Renal pelvis (tissue), 4 donors: ENCODE results near the gene MGAT5B. TPM values are rescaled to one million over a fixed set of nuclear protein-coding genes. Genes with fewer than 3 reads are reported as not detected.
"Not testable (repeated sequence)": the region's sequence is repeated elsewhere in the genome, so short reads cannot be mapped to it uniquely, and the experiment has no call there.

Experiments
- DNase-seq: peaks from one replicate; pipeline ENCODE4 v3.0.0-alpha.2; 2013
- polyA plus RNA-seq, 3 donors: library from polyadenylated mRNA; unstranded; fragments of 120-200 nt; gene quantifications; one replicate each; pipeline ENCODE4 v1.2.1, GENCODE V29; 2013; ENCODE audit not compliant: insufficient read length in 3 of 3

The MGAT5B gene
- polyA plus RNA-seq, 3 donors, result 2.1 to 2.8 (median 2.7) TPM

DNA sequence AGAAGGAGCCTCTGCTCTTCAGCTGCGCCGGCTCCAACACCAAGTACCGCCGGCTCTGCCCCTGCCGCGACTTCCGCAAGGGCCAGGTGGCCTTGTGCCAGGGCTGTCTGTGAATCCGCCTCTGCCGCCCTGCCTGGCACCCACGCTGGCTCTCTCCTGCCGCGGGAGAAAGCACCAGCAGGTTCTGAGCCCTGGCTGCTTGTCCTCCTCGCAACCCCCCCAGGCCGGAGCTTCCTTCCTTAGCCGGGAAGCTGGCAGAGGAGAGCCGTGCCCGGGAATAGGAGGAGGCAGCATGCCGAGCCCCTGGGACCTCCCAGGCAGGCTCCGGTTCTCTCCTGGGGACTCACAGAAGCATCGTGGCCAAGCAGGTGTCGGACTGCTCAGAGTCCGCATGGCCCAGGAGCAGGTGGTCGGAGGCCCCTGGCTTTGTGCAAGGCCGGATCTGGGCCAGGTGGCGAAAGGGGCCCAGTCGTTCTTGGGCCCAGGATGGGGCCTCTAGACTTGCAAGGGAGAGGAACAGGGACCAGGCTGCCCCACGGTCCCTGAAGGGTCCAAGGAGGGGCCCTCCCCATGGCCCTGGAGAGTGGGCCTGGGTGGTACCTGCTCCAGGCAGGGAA is 80.6 kb downstream of the MGAT5B start:
- DNase-seq, result no peak

DNA sequence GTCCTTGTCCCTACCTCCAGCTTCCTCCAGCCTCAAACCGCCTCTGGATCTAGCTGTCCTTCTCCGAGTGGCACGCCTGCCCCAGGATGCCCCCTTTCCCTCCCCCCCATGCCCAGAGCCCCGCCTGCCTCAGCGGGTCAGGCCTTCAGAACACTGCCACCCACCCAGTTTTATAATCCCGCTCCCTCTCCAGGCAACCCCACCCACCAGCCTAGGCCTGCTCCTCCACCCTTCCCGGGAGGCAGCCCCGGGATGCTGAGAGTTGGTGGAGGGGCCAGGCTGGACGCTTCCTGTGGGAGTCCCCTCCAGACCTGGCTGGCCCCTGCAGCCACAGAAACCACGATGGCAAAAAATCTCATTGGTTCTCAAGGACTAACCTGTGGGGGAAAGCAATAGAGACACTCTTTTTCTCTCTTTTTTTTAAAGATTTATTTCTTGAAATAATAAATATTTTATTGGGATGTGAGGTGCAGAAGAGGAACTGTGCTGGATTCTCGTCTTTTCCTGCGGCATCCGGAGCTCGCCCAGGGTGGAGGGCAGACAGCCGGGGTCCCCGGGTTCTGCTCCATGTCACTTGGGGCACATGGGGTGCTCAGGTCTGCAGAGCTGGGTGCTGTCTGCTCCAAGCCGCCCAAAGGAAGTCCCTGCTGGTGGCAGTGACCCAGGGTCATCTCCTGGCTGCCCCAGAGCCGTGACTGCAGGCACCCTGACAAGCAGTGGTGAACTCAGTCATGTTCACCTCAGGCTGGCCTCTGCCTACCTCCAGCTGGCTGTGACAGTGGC is 81.9 kb downstream of the MGAT5B start:
- DNase-seq, result no peak

DNA sequence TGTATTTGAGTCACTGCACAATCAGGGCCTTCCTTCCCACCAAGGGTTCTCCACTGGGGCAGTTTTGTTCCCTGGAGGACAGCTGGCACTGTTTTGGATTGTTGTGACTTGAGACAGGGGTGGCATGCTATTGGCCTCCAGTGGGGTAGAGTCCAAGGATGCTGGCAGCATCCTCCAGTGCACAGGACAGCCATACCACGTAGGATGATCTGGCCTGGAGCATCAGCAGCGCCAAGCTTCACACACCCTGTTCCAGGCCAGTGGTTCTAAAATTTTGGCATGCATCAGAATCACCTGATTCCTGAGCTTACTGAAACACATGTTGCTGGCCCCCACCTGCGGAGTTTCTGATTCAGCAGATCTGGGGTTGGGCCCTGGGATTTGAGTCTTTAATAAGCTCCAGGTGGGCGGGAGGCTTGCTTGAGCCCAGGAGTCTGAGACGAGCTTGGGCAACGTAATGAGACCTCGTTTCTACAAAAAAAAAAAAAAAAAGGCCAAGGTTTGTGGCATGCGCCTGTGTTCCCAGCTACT is 83.2 kb downstream of the MGAT5B start:
- no peak for DNase-seq

DNA sequence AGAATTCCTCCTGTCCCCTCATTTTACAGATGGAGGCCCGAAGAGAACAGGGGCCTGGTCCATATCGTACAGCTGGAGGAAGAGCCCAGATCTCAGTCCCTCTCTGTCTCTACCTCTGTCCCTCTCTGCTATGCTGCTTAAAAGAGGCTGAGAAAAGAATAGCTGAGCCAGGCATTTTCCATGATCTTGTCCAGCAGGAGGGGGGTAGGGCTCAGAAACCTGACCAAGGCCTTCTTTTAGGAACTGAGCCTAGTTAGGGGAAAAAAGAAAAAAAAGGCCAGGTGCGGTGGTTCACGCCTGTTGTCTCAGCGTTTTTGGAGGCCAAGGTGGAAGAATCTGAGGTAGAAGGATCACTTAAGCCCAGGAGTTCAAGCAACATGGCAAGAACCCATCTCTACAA is 84.2 kb downstream of the MGAT5B start:
- no peak for DNase-seq

DNA sequence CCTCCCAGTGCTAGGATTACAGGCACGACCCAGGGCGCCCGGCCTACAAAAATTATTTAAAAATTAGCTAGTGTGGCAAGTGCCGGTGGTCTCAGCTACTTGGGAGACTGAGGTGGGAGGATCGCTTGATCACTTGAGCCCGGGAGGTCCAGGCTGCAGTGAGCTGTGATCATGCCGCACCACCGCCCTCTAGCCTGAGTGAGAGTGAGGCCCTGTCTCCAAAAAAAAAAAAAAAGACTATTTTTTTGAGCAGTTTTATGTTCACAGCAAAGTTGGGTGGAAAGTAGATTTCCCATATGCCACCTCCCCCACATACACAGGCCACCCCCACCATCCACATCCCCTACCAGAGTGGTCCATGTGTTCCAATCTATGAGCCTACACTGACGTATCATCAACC is 84.9 kb downstream of the MGAT5B start:
- no peak for DNase-seq

DNA sequence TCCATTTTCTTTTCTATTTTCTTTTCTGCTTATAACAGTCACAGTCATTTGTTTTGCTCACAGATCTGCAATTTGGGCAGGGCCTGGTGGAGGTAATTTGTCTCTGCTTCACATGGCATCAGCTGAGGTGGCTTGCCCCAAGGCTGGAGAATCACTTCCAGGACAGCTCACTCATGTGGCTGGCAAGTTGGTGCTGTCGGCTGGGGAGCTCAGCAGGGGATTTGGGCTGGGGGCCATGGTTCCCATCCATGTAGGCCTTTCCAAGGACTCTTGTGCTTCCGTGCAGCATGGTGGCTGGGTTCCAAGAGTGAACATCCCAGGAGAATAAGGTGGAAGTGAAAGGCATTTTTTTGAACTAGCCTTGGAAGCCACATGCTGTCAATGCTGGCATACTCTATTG is 85.7 kb downstream of the MGAT5B start:
- no peak for DNase-seq

DNA sequence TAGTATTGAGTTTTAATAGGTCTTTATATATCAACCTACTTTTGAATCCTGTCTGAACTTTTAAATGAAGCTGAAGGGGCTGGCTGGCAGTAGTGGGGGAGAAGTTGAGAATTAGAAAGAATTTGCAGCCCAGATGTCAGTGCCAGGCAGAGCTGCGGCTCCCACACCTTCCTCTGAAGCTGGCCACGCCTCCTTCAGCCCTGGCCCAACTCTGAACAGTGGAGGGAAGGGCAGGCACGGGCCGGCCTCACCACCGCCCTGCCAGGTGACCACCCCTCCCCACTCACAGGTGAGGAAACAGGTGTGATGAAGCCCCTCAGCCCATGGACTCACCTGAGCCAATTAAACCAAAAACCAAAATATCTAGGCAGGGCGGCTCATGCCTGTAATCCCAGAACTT is 87.0 kb downstream of the MGAT5B start:
- DNase-seq, result no peak

DNA sequence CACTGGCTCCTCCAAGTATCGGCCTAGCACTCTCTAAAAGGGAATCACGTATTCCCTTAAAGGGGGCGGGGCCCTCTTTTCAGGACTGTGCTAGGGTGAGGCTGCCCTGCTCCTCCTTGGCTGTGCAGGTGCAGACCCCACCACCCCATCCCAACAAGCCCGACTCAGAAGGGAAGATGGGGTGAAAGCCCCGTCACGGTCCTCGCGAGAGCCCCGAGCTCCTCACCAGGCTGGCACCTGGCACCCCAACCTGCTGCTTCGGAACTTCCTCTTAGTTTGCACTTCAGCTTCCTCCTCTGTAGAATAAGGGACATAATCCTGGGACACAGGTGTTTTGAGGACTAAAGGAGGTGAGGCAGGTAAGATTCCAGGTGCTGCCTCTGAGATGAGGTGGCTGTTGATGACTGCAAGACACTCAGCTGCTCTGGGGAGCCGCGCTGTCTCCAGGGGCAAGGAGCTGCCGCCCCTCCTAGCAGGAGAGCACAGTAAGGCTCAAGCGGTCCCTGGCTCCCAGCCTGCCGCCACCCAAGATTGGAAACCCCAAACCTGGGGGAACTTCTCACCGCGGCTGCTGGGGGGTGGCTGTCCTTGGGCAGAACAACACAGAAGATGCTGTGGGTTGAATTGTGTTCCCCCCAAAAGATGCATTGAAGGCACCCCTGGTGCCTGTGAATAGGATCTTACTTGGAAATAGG is 88.8 kb downstream of the MGAT5B start:
- DNase-seq, result no peak

DNA sequence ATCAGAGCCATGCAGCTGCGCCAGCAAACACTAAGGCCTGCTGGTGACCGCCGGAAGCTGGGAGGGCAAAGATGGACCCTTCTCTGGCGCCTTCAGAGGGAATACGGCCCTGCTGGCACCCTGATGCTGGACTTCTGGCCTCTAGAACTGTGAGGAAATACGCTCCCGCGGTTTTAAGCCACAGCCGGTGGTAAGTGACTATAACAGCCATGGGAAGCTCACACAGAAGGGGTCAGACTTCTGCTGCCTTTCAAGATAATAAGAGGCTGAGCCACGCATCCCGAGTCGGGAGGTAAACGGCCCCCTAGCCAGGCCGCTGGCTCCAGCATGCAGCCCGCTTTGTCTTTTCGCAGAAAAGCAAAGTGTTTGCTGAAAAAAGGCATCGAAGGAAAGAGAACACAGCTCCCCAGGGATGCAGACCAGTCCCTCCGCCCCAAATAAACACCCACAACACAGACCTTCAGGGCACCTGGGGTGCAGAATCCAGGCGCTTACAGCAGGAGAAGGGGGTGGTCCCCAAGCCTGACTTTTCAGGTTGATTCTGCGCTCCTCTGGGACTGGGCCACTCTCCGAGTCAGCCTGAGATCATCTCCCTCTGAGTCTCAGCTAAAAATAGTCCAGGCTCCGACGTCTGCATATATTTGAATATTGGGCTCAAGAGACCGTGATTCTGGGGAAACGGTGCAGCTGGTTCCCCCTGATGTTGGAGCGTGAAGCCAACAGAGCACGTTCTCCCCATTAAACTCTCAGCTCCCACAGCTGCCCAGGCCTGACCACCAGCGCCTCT is 89.7 kb downstream of the MGAT5B start:
- no peak for DNase-seq

DNA sequence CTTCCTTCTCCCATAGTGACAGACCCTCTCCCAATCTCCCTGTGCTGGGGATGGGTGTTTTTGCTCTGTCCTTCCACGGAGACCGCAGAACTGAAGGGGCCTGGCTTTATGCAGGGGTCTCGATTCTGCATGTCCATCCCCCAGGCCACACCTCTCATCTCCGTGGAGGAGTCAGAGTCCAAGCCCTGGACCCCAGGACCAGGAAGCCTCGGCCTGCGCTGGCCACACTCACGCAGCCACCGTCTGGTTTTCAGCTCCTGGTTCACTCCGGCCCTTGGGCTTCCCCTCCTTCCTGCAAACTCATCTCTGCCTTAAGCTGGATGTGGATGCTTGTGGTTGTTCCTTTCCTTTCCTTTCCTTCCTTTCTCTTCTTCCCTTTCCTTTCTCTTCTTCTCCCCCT is 90.8 kb downstream of the MGAT5B start:
- DNase-seq, result no peak

DNA sequence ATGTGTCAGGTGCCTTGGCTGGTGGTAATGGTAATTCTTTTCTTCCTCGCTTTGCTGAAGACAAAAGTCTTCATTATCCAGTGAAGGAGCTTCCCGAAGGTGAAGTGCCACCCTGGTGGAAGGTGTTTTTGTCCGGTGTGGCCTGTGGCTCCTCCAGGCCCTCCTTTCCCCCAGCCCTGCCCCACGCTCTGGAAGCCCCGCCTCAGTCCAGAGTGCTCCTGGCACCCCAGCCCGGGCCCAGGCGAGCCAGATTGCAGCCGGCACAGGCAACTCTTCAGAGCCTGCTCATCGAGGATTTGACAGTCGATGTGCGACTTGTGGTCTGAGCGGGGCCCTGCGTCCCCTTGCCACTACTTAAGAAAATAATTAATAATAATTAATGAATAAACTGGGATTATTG is 93.7 kb downstream of the MGAT5B start:
- DNase-seq, result no peak

DNA sequence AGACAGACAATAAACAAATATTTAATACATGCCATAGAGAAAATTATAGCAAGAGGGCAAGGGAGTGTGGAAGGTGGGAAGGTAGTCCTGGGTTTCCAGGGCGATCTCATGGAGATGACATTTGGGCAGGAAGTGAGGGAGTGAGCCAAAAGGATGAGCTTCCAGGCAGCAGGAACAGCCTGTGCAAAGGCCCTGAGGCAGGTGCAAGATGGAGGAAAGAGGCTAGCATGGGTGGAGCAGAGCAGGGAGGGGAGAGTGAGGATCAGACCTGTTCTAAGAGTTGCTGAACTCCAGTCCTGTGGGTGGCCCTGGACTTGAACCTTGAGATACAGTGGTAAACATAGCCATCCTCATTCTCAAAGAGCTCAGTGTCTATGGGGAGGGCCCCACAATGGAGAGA is 94.7 kb downstream of the MGAT5B start:
- no peak for DNase-seq

DNA sequence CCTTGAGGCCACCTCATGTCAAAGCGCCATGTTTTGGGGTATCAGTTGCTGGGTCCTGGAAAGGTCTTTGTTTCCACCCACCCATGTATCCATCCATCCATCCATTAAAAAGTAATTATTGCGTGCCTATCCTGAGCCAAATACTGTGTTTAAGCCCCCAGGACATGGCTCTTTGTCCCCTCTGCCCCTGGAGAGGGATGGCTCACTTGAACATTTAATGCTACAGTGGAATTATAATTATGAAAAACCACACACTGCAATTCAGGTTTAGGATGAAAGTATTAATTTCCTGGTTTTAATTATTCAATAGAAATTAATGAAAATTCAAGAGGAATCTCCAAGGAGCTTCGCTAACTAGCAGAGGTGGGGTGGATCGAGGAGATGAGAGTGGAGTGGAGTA is 97.8 kb downstream of the MGAT5B start:
- no peak for DNase-seq

DNA sequence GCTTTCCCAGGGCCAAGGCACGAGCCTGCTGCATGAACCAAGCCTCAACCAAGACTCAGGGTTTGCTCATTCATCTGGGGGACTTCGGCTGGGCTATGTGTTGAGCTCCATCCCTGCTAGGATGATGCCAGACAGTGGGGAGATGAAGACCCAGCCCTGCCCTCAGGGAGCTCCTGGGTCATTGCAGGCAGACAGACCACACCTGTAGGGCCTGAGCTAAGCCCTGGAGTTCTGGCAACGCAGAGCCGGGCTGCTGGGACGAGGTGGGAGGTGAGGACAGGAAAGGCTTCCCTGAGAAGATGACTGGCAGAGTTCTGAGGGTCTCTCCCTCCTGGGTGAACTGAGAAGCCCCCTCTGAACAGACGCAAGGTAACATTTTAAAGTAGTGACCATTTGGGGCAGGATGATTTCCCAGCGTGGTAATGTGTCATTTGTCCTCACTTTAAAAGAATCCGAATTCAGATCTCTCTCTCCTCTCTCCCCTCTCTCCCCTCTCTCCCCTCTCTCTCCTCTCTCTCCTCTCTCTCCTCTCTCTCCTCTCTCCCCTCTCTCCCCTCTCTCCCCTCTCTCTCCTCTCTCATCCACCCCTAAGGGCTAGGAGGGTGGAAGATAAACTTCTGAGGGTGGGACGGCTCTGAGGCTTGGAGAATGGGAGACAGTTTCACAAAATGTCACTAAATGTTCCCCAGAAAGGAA is 98.4 kb downstream of the MGAT5B start:
- no peak for DNase-seq

DNA sequence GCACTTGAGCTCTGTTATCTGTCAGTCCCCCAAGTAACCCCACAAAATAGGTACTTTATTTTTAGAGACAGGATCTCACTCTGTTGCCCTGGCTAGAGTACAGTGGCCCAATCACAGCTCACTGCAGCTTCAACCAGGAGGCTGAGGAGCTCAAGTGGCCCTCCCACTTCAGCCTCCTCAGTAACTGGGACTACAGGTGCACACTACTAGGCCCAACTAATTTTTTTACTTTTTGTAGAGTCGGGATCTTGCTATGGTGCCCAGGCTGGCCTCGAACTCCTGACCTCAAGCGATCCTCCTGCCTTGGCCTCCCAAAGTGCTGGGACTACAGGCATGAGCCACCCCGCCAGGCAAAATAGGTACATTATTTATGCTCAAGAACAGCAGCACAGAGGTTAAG is 99.6 kb downstream of the MGAT5B start:
- DNase-seq, result no peak

DNA sequence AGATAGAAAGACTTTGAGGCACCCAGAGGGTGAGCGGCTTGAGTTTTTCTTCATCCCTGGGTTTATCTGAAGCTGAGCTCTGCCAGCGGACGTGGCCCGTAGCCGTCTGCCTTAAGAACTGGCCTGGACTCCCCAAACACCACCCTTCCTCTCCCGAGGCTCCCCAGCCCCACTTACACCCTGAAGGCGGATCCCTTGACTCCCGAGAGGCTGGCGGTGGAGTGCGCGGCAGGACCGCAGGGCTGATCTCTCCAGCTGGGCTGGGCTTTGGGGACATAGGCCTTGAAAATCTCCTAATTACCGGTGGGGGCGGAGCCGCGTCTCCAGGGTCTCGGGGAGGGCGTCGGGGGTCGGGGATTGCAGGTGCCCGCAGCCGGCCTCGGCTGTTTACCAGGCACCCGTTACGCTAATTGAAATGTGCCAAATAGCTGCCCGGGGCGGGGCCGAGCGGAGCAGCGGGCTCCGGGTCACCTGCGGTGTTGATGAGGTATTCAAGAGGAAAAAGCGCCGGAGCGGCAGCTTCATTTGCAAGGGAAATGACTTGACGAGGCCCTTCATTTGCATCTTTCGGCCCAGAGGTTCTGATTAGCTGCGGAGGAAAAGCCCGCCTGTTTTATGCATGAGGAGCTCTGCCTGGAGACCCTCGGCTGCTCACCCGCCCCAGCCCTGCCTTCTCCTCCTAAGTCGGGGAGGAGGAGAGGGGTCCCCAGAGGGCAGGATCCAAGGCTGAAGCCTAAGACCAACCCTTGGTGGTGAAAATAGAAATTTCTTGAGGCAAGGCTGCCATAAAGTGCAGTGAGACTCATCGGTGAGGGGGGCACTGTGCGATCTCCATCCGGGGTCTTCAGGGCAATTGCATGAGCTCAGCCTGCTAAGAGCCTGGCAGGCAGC is 100.7 kb downstream of the MGAT5B start:
- peak; percentile 85 for DNase-seq

DNA sequence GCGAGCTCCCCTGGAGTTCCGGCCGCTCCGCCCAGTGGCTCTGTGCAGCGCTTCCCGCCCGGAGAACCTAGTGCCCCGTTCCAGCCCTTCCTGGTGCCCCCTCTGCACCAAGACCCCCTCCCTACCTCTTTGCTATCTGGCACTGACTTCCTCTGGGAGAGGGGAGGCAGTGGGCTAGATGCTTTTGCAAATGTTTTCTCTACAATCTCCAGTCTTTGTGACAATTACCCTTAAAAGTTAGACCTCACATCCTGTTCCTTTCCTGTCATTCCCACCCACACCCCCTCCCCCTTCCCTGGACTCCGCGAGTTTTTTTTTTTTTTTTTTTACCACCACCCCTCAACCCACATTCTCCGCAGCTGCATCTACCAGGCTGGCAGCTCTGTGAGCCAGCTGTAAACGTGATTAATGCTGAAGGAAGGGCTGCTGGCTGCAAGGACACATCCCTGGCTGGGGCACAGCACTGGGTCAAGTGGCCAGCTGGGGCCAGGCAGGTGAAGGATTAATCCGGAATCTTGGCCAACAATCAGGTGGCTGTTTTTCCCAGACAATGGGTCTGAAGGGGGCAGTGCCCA is 101.5 kb downstream of the MGAT5B start:
- DNase-seq, result no peak

DNA sequence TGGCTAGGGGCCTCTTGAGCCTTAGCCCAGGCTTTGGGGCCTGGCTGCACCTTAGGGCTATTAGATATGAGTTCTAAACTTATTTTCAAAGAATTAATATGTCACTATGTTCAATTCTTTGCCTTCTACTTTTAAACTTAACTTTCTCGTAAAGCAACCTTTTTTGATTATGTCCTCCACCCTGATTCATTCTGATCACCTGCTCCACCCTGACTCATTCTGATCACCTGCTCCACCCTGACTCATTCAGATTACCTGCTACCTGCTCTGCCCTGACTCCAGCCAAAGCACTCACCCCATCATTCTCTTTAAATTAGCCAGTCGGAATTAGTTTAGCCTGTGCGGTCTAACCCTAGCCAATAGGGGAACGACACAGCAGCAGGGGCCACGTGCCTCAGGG is 102.0 kb downstream of the MGAT5B start:
- not testable (repeated sequence) for DNase-seq

DNA sequence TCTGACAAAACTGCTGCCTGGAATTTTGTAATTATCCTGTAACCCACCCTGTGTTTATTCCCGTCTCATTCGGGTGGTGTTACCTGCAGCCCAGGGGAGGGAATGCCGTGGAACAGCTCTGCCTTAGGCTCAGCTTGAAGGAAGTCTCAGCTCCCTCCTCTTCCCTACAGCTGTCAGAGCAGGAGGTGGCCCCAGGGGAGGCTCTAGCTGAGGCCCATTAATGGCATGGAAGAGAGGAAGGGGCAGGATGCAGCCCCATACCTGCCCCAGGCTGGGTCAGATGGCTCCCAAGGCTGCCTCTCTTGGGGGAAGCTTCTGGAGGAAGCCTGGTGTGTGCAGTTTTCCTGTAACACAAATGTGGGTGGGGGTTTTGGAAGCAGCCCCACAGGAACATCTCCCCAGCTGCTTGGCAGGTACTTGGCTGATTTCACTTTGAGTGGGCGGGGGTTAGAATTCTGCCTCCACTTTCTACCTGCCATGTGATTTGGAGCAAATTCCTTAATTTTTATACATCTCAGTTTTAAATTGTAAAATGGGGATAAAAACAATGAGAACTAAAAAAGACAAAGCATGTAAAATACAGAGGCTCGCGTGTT is 103.9 kb downstream of the MGAT5B start:
- no peak for DNase-seq

DNA sequence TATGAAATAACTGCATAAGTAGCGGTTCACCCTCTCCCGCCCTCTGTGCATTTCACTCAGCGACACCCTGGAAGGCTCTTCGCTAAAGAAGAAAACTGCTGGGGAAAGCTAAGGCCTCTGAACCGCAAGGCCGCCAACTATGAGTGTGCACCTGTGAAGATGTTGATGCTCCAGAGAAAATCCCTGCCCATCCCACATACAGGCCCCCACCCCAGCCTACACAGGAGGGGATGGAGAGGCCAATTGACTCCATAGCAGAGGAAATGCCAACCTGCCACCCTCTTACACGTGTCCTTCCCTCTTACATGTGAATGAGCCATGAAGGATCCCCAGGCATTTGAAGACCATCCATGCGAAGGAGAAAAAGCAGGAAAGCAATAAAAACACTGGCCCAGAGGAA is 104.8 kb downstream of the MGAT5B start:
- DNase-seq, result no peak
